Epidermal melanocyte (primary cell): ENCODE results near the gene BPNT1.
"Not testable (repeated sequence)": the region's sequence is repeated elsewhere in the genome, so short reads cannot be mapped to it uniquely, and the experiment has no call there.

Experiments used
- DNase-seq: peaks from one replicate; pipeline ENCODE4 v3.0.0; 2011; ENCODE audit warnings: low spot score; ENCODE audit not compliant: insufficient read length

BPNT1 gene

GRCh38 chr1:220084460-220084859 is 5.1 kb downstream of the BPNT1 start:
- DNase-seq: no peak

GRCh38 chr1:220077887-220078286 is 11.7 kb downstream of the BPNT1 start:
- no peak for DNase-seq

- DNase-seq: no peak
These were observed 12.5 kb downstream of the BPNT1 start for GRCh38 chr1:220076861-220077762.

- DNase-seq: no peak
These were observed 22.1 kb downstream of the BPNT1 start for GRCh38 chr1:220067269-220068204.

- no peak for DNase-seq
These were observed 27.0 kb downstream of the BPNT1 start for GRCh38 chr1:220062629-220063028.

- DNase-seq: no peak
These were observed 28.7 kb downstream of the BPNT1 start for GRCh38 chr1:220060876-220061275.

GRCh38 chr1:220056374-220056773 is 33.2 kb downstream of the BPNT1 start:
- no peak for DNase-seq

GRCh38 chr1:220046052-220046930 is 43.3 kb downstream of the BPNT1 start, which contains the start of gene EPRS1:
TSS of gene EPRS1 (minus strand) at chr1:220046505. CDS start at chr1:220046388, 117 bp downstream.
- DNase-seq: peak; percentile 96

GRCh38 chr1:220045356-220046051 is 44.1 kb downstream of the BPNT1 start:
- no peak for DNase-seq

GRCh38 chr1:220044678-220045355 is 44.8 kb downstream of the BPNT1 start:
- no peak for DNase-seq

- no peak for DNase-seq
These were observed 45.9 kb downstream of the BPNT1 start for GRCh38 chr1:220043646-220044045.

GRCh38 chr1:220040028-220040596 is 49.5 kb downstream of the BPNT1 start:
- no peak for DNase-seq

GRCh38 chr1:220038640-220039039 is 50.9 kb downstream of the BPNT1 start:
- DNase-seq: no peak

- DNase-seq: not testable (repeated sequence)
These were observed 51.8 kb downstream of the BPNT1 start for GRCh38 chr1:220037810-220038209.

- DNase-seq: no peak
These were observed 56.7 kb downstream of the BPNT1 start for GRCh38 chr1:220032911-220033310.

GRCh38 chr1:220031287-220031686 is 58.3 kb downstream of the BPNT1 start:
- no peak for DNase-seq

GRCh38 chr1:220028346-220028895 is 61.2 kb downstream of the BPNT1 start:
- DNase-seq: no peak

GRCh38 chr1:220019071-220019470 is 70.5 kb downstream of the BPNT1 start:
- no peak for DNase-seq

GRCh38 chr1:220013497-220013896 is 76.1 kb downstream of the BPNT1 start:
- no peak for DNase-seq
